Ishikawa (cell line): Measurements from ENCODE around the gene MEGF11.

Experiments
- CREB1 ChIP-seq: IDR thresholded peaks from 2 replicates; pipeline ENCODE4 v1.6.1; 2012; ENCODE audit warnings: low read depth
- EP300 ChIP-seq: IDR thresholded peaks from 2 replicates; pipeline ENCODE4 v1.6.1; 2012; ENCODE audit warnings: borderline replicate concordance
- RAD21 ChIP-seq: IDR thresholded peaks from 2 replicates; pipeline ENCODE4 v1.6.1; 2012; ENCODE audit warnings: low read depth
- REST ChIP-seq: IDR thresholded peaks from 2 replicates; pipeline ENCODE4 v1.6.1; 2012; ENCODE audit warnings: low read depth, mild to moderate bottlenecking
- TAF1 ChIP-seq: IDR thresholded peaks from 2 replicates; pipeline ENCODE4 v1.6.1; 2012; ENCODE audit warnings: low read depth, mild to moderate bottlenecking
- TEAD4 ChIP-seq: IDR thresholded peaks from 2 replicates; pipeline ENCODE4 v1.6.1; 2012
- YY1 ChIP-seq: IDR thresholded peaks from 2 replicates; pipeline ENCODE4 v1.6.1; 2012; ENCODE audit warnings: low read depth

- no peak for TF ChIP-seq REST
- TF ChIP-seq TEAD4, result no peak
- no peak for TF ChIP-seq YY1
- TF ChIP-seq RAD21, result no peak
- no peak for TF ChIP-seq TAF1
- TF ChIP-seq CREB1, result no peak
- no peak for TF ChIP-seq EP300
Measured at GRCh38 chr15:66044837-66045236, 208.7 kb downstream of the MEGF11 start.
